Lower leg skin (tissue), 4 donors: ENCODE results near the gene C4orf50. TPM values are rescaled to one million over a fixed set of nuclear protein-coding genes. Genes with fewer than 3 reads are reported as not detected.
A peak's percentile ranks its signal among the peaks of the same experiment; 100 is the strongest.

ENCODE experiments used
- DNase-seq, 2 donors: peaks; one replicate each; pipeline ENCODE4 v3.0.0-alpha.2; 2019; ENCODE audit warnings: low spot score in 2 of 2
- H3K4me3 ChIP-seq: fragments of 200-600 bp; sonication (generic); 2 replicates; pipeline ENCODE4 v1.5.1; 2017; ENCODE audit warnings: mild to moderate bottlenecking, low read depth; ENCODE audit not compliant: poor library complexity, severe bottlenecking
- CTCF ChIP-seq, 3 donors: fragments of 450-650 bp; IDR thresholded peaks; one replicate each; pipeline ENCODE4 v1.5.1; 2016; ENCODE audit warnings: antibody characterized with exemption in 3 of 3, mild to moderate bottlenecking in 3 of 3, moderate library complexity in 2 of 3
- POLR2A ChIP-seq, 2 donors: fragments of 450-650 bp; IDR thresholded peaks; one replicate each; pipeline ENCODE4 v1.6.1; 2016 to 2017; ENCODE audit warnings: antibody characterized with exemption in 2 of 2, mild to moderate bottlenecking in 1 of 2, moderate library complexity in 1 of 2
- WGBS, 2 donors: methylation state at CpG; one replicate each; pipeline ENCODE4 v1.1.5; 2018; 5-methylcytosine and 5-hydroxymethylcytosine counted together
- intact Hi-C: fragments of 100-400 bp; cut with DNase I; formaldehyde crosslinking; loops from one replicate; pipeline ENCODE4 v1.15.0; 2023; ENCODE audit warnings: low total_unique reads
- total RNA-seq, 4 donors: library from RNA; depleted of rRNA; stranded (reverse); fragments of >200 nt; gene quantifications; one replicate each; pipeline ENCODE4 v1.1.0, GENCODE V29; 2016

C4orf50 gene
- total RNA-seq, 4 donors from 2014 or later: not detected

- no peak for TF ChIP-seq CTCF (IDR thresholded peaks at IDR 0.05)
- TF ChIP-seq POLR2A (IDR thresholded peaks at IDR 0.05): no peak
- 24 to 28% methylated on average over 12 to 16 of the region's 16 CpGs for whole genome bisulfite sequencing, 2 donors
- no peak overlapping the region for H3K4me3 ChIP-seq
- intact Hi-C loops: no loop called here
- DNase-seq: peak in 1 of 2 donors; percentile 18
Measured at GRCh38 chr4:5921101-5921980, 96.9 kb downstream of the C4orf50 start.

GRCh38 chr4:5919571-5919970 lies 98.7 kb downstream of the C4orf50 start:
- intact Hi-C loops: no loop called here
- WGBS, 2 donors: 75 to 79% methylated on average over 7 of the region's 7 CpGs
- TF ChIP-seq CTCF (IDR thresholded peaks at IDR 0.05) (no peak), POLR2A (IDR thresholded peaks at IDR 0.05) (no peak)

GRCh38 chr4:5919044-5919443 lies 99.2 kb downstream of the C4orf50 start:
- H3K4me3 ChIP-seq: no peak overlapping the region
- 82 to 87% methylated on average over 8 of the region's 8 CpGs for WGBS, 2 donors
- no peak for TF ChIP-seq POLR2A (IDR thresholded peaks at IDR 0.05)
- no peak for TF ChIP-seq CTCF (IDR thresholded peaks at IDR 0.05)
- DNase-seq: no peak
- intact Hi-C loops: no loop called here

More at GRCh38 chr4:5919571-5919970, 98.7 kb downstream of the C4orf50 start:
- peak in 1 of 2 donors; percentile 26 for DNase-seq
- H3K4me3 ChIP-seq: no peak overlapping the region

GRCh38 chr4:5918331-5918985 lies 99.8 kb downstream of the C4orf50 start:
- H3K4me3 ChIP-seq: no peak overlapping the region
- intact Hi-C loops: no loop called here
- TF ChIP-seq CTCF (IDR thresholded peaks at IDR 0.05): no peak
- TF ChIP-seq POLR2A (IDR thresholded peaks at IDR 0.05): no peak
- peak in 1 of 2 donors; percentile 71 for DNase-seq
- 50 to 55% methylated on average over 8 of the region's 8 CpGs for WGBS, 2 donors

- TF ChIP-seq CTCF (IDR thresholded peaks at IDR 0.05): no peak
- no peak for TF ChIP-seq POLR2A (IDR thresholded peaks at IDR 0.05)
- intact Hi-C loops: no loop called here
- H3K4me3 ChIP-seq: no peak overlapping the region
- WGBS, 2 donors: 27 to 41% methylated on average over 11 of the region's 11 CpGs
- DNase-seq: peak in 1 of 2 donors; percentile 68
Measured at GRCh38 chr4:5917672-5918071, 100.6 kb downstream of the C4orf50 start.
